BE2C (cell line): ENCODE measurements around the gene NHLH2.

Source experiments
- DNase-seq: peaks from one replicate; pipeline ENCODE4 v3.0.0-alpha.2; 2020
- H3K27me3 ChIP-seq: fragments of 250-450 bp; sonication (Bioruptor Pico); 2 replicates; pipeline ENCODE4 v1.5.1; 2020; ENCODE audit warnings: mild to moderate bottlenecking
- H3K36me3 ChIP-seq: fragments of 250-450 bp; sonication (Bioruptor Pico); 2 replicates; pipeline ENCODE4 v1.5.1; 2020; ENCODE audit warnings: mild to moderate bottlenecking
- H3K4me1 ChIP-seq: fragments of 250-450 bp; sonication (Bioruptor Pico); 2 replicates; pipeline ENCODE4 v1.5.1; 2020
- H3K4me3 ChIP-seq: 2 replicates; pipeline ENCODE4 v1.5.1; 2011; ENCODE audit warnings: low read depth, low read length
- H3K9me3 ChIP-seq: fragments of 250-450 bp; sonication (Bioruptor Pico); 2 replicates; pipeline ENCODE4 v1.5.1; 2020
- CTCF ChIP-seq: IDR thresholded peaks from 2 replicates; pipeline ENCODE4 v1.5.1; 2012; ENCODE audit warnings: mild to moderate bottlenecking, low read depth, low read length

Gene NHLH2

GRCh38 chr1:115794976-115795639 lies 45.8 kb downstream of the NHLH2 start:
- Histone ChIP-seq H3K9me3 (no peaks in the 10 kb centered on the region), H3K4me3 (no peak overlapping the region), H3K36me3 (no peaks in the 10 kb centered on the region), H3K4me1 (no peaks in the 10 kb centered on the region), H3K27me3 (peaks cover 9% of the 10 kb centered on the region)
- no peak for TF ChIP-seq CTCF
- no peak for DNase-seq

- TF ChIP-seq CTCF, result no peak
- peaks cover 9% of the 10 kb centered on the region for H3K27me3 ChIP-seq
Measured at GRCh38 chr1:115793162-115793561, 47.8 kb downstream of the NHLH2 start.

GRCh38 chr1:115791816-115792215 lies 49.1 kb downstream of the NHLH2 start:
- no peak for TF ChIP-seq CTCF
- no peaks in the 10 kb centered on the region for H3K9me3 ChIP-seq
- DNase-seq, result no peak
- H3K4me3 ChIP-seq, result no peak overlapping the region
- no peaks in the 10 kb centered on the region for H3K36me3 ChIP-seq
- peaks cover 9% of the 10 kb centered on the region for H3K27me3 ChIP-seq
- no peaks in the 10 kb centered on the region for H3K4me1 ChIP-seq

More at GRCh38 chr1:115793162-115793561, 47.8 kb downstream of the NHLH2 start:
- H3K4me3 ChIP-seq, result no peak overlapping the region
- no peaks in the 10 kb centered on the region for H3K36me3 ChIP-seq
- no peaks in the 10 kb centered on the region for H3K9me3 ChIP-seq
- H3K4me1 ChIP-seq, result no peaks in the 10 kb centered on the region
- no peak for DNase-seq

GRCh38 chr1:115790846-115791245 lies 50.1 kb downstream of the NHLH2 start:
- Histone ChIP-seq H3K27me3 (peaks cover 7% of the 10 kb centered on the region), H3K4me3 (no peak overlapping the region), H3K4me1 (no peaks in the 10 kb centered on the region), H3K9me3 (no peaks in the 10 kb centered on the region), H3K36me3 (no peaks in the 10 kb centered on the region)
- no peak for TF ChIP-seq CTCF
- DNase-seq, result no peak

GRCh38 chr1:115790356-115790755 lies 50.6 kb downstream of the NHLH2 start:
- TF ChIP-seq CTCF, result no peak
- Histone ChIP-seq H3K9me3 (no peaks in the 10 kb centered on the region), H3K27me3 (peaks cover 5% of the 10 kb centered on the region), H3K36me3 (no peaks in the 10 kb centered on the region), H3K4me3 (no peak overlapping the region), H3K4me1 (no peaks in the 10 kb centered on the region)
- no peak for DNase-seq
